Thyroid gland (tissue), 4 donors: ENCODE measurements around the gene HNRNPA0.
A peak's percentile ranks its signal among the peaks of the same experiment; 100 is the strongest.

Source experiments
- POLR2A ChIP-seq, 2 donors: fragments of 450-650 bp; IDR thresholded peaks; one replicate each; pipeline ENCODE4 v1.6.1; 2017; ENCODE audit warnings: antibody characterized with exemption in 2 of 2, mild to moderate bottlenecking in 2 of 2, moderate library complexity in 1 of 2
- TF ChIP-seq, protein P1 (sequence below), 6 experiments: fragments of 200-600 bp in 3 of 6; fragments of 450-650 bp in 3 of 6; sonication (generic) in 3 of 6; IDR thresholded peaks; one replicate each; pipeline ENCODE4 v1.5.1; 2016 to 2019; ENCODE audit warnings: antibody characterized with exemption in 6 of 6, mild to moderate bottlenecking in 2 of 6, inconsistent platforms in 1 of 6, moderate library complexity in 1 of 6

DNA sequence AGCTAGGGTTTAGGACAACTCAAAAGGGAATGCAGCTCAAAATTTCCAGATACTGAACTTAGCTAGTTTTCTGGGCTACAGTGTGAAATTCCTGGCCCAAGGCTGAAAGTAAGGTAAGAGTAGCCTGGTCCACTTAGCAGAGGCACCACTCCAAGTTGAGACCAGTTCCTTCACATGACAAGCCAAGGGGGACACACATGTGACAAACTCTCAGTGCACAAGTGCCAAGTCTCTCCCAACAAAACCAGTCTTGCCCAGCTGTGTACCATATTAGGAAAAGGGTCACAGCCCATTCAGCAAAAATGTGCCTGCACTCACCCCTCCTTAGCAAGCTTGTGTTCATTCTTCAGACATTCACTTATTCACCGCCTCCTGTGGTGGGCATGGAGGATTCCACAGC is 46.1 kb downstream of the HNRNPA0 start:
- peak in 1 of 2 donors; percentile 15 for TF ChIP-seq POLR2A (IDR thresholded peaks at IDR 0.05)
- TF ChIP-seq, protein P1, sequence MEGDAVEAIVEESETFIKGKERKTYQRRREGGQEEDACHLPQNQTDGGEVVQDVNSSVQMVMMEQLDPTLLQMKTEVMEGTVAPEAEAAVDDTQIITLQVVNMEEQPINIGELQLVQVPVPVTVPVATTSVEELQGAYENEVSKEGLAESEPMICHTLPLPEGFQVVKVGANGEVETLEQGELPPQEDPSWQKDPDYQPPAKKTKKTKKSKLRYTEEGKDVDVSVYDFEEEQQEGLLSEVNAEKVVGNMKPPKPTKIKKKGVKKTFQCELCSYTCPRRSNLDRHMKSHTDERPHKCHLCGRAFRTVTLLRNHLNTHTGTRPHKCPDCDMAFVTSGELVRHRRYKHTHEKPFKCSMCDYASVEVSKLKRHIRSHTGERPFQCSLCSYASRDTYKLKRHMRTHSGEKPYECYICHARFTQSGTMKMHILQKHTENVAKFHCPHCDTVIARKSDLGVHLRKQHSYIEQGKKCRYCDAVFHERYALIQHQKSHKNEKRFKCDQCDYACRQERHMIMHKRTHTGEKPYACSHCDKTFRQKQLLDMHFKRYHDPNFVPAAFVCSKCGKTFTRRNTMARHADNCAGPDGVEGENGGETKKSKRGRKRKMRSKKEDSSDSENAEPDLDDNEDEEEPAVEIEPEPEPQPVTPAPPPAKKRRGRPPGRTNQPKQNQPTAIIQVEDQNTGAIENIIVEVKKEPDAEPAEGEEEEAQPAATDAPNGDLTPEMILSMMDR (IDR thresholded peaks at IDR 0.05), result no peak
